Sigmoid colon (tissue), 4 donors: ENCODE measurements around the gene SEC24D.

Source experiments
- CTCF ChIP-seq, 4 experiments: fragments of 450-650 bp in 3 of 4; fragments of 200-600 bp in 1 of 4; IDR thresholded peaks; one replicate each; pipeline ENCODE4 v1.5.1; 2016 to 2019; ENCODE audit warnings: antibody characterized with exemption in 4 of 4, mild to moderate bottlenecking in 3 of 4, moderate library complexity in 2 of 4
- EP300 ChIP-seq, 4 donors: sonication (generic); formaldehyde crosslinking; IDR thresholded peaks; one replicate each; pipeline ENCODE4 v1.6.1; 2017; ENCODE audit warnings: antibody characterized with exemption in 4 of 4
- POLR2A ChIP-seq, 2 donors: fragments of 450-650 bp; IDR thresholded peaks; one replicate each; pipeline ENCODE4 v1.6.1; 2016; ENCODE audit warnings: antibody characterized with exemption in 2 of 2, mild to moderate bottlenecking in 2 of 2, moderate library complexity in 2 of 2

GRCh38 chr4:118772081-118772766 is 63.7 kb downstream of the SEC24D start:
- TF ChIP-seq CTCF (IDR thresholded peaks at IDR 0.05) (peak; percentile 47 to 68 (median 64)), POLR2A (IDR thresholded peaks at IDR 0.05) (no peak), EP300 (IDR thresholded peaks at IDR 0.05) (no peak)
